Activated naive CD8-positive, alpha-beta T cell (primary cell): ENCODE results near the gene SCART1.
"Not testable (repeated sequence)": the region's sequence is repeated elsewhere in the genome, so short reads cannot be mapped to it uniquely, and the experiment has no call there.

Source experiments
- H3K27ac Mint-ChIP-seq: one replicate; pipeline ENCODE4 v1.8.0; 2021; ENCODE audit warnings: mixed read lengths
- H3K27me3 Mint-ChIP-seq: one replicate; pipeline ENCODE4 v1.8.0; 2021; ENCODE audit warnings: mixed read lengths
- H3K36me3 Mint-ChIP-seq: one replicate; pipeline ENCODE4 v1.8.0; 2021; ENCODE audit warnings: mixed read lengths
- H3K4me1 Mint-ChIP-seq: one replicate; pipeline ENCODE4 v1.8.0; 2021; ENCODE audit warnings: low read depth, mixed read lengths
- H3K4me3 Mint-ChIP-seq: one replicate; pipeline ENCODE4 v1.8.0; 2021; ENCODE audit warnings: mild to moderate bottlenecking, mixed read lengths
- H3K9me3 Mint-ChIP-seq: one replicate; pipeline ENCODE4 v1.8.0; 2021; ENCODE audit warnings: low read depth, mixed read lengths

Gene SCART1

GRCh38 chr10:133453516-133454203 lies at the start of gene SCART1:
Gene SCART1 (plus strand): TSS chr10:133453945. CDS start chr10:133453998, 53 bp downstream.
- Mint-ChIP-seq H3K9me3 (peaks cover 3% of the 10 kb centered on the region), H3K27me3 (no peaks in the 10 kb centered on the region), H3K4me1 (no peaks in the 10 kb centered on the region), H3K4me3 (no peak within 1 kb of the TSS), H3K27ac (no peak within 1 kb of the TSS), H3K36me3 (peaks cover 3% of the 10 kb centered on the region)

GRCh38 chr10:133405272-133405671 lies 48.5 kb upstream of the SCART1 start:
- peak overlapping the region; percentile 19 for H3K27ac Mint-ChIP-seq
- H3K27me3 Mint-ChIP-seq: no peaks in the 10 kb centered on the region
- no peaks in the 10 kb centered on the region for H3K9me3 Mint-ChIP-seq
- peaks cover 52% of the 10 kb centered on the region for H3K4me1 Mint-ChIP-seq
- H3K4me3 Mint-ChIP-seq: no peak overlapping the region
- peaks cover 24% of the 10 kb centered on the region for H3K36me3 Mint-ChIP-seq

GRCh38 chr10:133405844-133406527 lies 47.8 kb upstream of the SCART1 start:
- Mint-ChIP-seq H3K27me3 (no peaks in the 10 kb centered on the region), H3K4me3 (no peak overlapping the region), H3K9me3 (peaks cover 3% of the 10 kb centered on the region), H3K4me1 (peaks cover 45% of the 10 kb centered on the region), H3K36me3 (peaks cover 31% of the 10 kb centered on the region), H3K27ac (no peak overlapping the region)

GRCh38 chr10:133411523-133412380 lies 42.0 kb upstream of the SCART1 start:
- Mint-ChIP-seq H3K27me3 (no peaks in the 10 kb centered on the region), H3K9me3 (peaks cover 16% of the 10 kb centered on the region), H3K36me3 (peaks cover 58% of the 10 kb centered on the region), H3K4me3 (no peak overlapping the region), H3K27ac (peak overlapping the region; percentile 3), H3K4me1 (peaks cover 22% of the 10 kb centered on the region)

- no peaks in the 10 kb centered on the region for H3K27me3 Mint-ChIP-seq
- peaks cover 16% of the 10 kb centered on the region for H3K9me3 Mint-ChIP-seq
Observed at GRCh38 chr10:133412381-133412711, 41.4 kb upstream of the SCART1 start.

GRCh38 chr10:133414401-133414800 lies 39.3 kb upstream of the SCART1 start:
- not testable (repeated sequence) for H3K27me3 Mint-ChIP-seq, H3K4me3 Mint-ChIP-seq, H3K27ac Mint-ChIP-seq, H3K4me1 Mint-ChIP-seq
- Mint-ChIP-seq H3K36me3 (peaks cover 43% of the 10 kb centered on the region), H3K9me3 (peaks cover 16% of the 10 kb centered on the region)

More at GRCh38 chr10:133412381-133412711, 41.4 kb upstream of the SCART1 start:
- H3K4me1 Mint-ChIP-seq: peaks cover 16% of the 10 kb centered on the region
- H3K27ac Mint-ChIP-seq: no peak overlapping the region
- peaks cover 55% of the 10 kb centered on the region for H3K36me3 Mint-ChIP-seq
- no peak overlapping the region for H3K4me3 Mint-ChIP-seq

- peaks cover 34% of the 10 kb centered on the region for H3K36me3 Mint-ChIP-seq
- no peaks in the 10 kb centered on the region for H3K27me3 Mint-ChIP-seq
- no peak overlapping the region for H3K4me3 Mint-ChIP-seq
- peaks cover 2% of the 10 kb centered on the region for H3K4me1 Mint-ChIP-seq
- H3K9me3 Mint-ChIP-seq: peaks cover 15% of the 10 kb centered on the region
- H3K27ac Mint-ChIP-seq: no peak overlapping the region
Observed at GRCh38 chr10:133415752-133416151, 38.0 kb upstream of the SCART1 start.

GRCh38 chr10:133418289-133418993 lies 35.3 kb upstream of the SCART1 start:
- Mint-ChIP-seq H3K4me3 (no peak overlapping the region), H3K27me3 (no peaks in the 10 kb centered on the region), H3K27ac (no peak overlapping the region), H3K9me3 (no peaks in the 10 kb centered on the region), H3K36me3 (peaks cover 10% of the 10 kb centered on the region), H3K4me1 (peaks cover 1% of the 10 kb centered on the region)

- Mint-ChIP-seq H3K27ac (no peak overlapping the region), H3K9me3 (no peaks in the 10 kb centered on the region), H3K4me1 (no peaks in the 10 kb centered on the region), H3K27me3 (no peaks in the 10 kb centered on the region), H3K36me3 (peaks cover 9% of the 10 kb centered on the region), H3K4me3 (no peak overlapping the region)
Observed at GRCh38 chr10:133419211-133419950, 34.4 kb upstream of the SCART1 start.

- Mint-ChIP-seq H3K9me3 (no peaks in the 10 kb centered on the region), H3K27me3 (no peaks in the 10 kb centered on the region), H3K4me1 (no peaks in the 10 kb centered on the region), H3K4me3 (no peak overlapping the region), H3K36me3 (peaks cover 9% of the 10 kb centered on the region), H3K27ac (no peak overlapping the region)
Observed at GRCh38 chr10:133420028-133420427, 33.7 kb upstream of the SCART1 start.

GRCh38 chr10:133420579-133420978 lies 33.2 kb upstream of the SCART1 start:
- Mint-ChIP-seq H3K27ac (no peak overlapping the region), H3K4me3 (no peak overlapping the region), H3K27me3 (no peaks in the 10 kb centered on the region), H3K4me1 (no peaks in the 10 kb centered on the region), H3K36me3 (peaks cover 4% of the 10 kb centered on the region), H3K9me3 (no peaks in the 10 kb centered on the region)

- H3K27me3 Mint-ChIP-seq: no peaks in the 10 kb centered on the region
- no peak overlapping the region for H3K27ac Mint-ChIP-seq
- no peaks in the 10 kb centered on the region for H3K9me3 Mint-ChIP-seq
- H3K36me3 Mint-ChIP-seq: no peaks in the 10 kb centered on the region
- H3K4me3 Mint-ChIP-seq: no peak overlapping the region
- H3K4me1 Mint-ChIP-seq: no peaks in the 10 kb centered on the region
Observed at GRCh38 chr10:133421336-133422222, 32.2 kb upstream of the SCART1 start.

- no peak overlapping the region for H3K27ac Mint-ChIP-seq
- H3K27me3 Mint-ChIP-seq: no peaks in the 10 kb centered on the region
- no peaks in the 10 kb centered on the region for H3K9me3 Mint-ChIP-seq
- H3K36me3 Mint-ChIP-seq: no peaks in the 10 kb centered on the region
- H3K4me1 Mint-ChIP-seq: no peaks in the 10 kb centered on the region
- H3K4me3 Mint-ChIP-seq: no peak overlapping the region
Observed at GRCh38 chr10:133422223-133422806, 31.4 kb upstream of the SCART1 start.
